HG03457 (cell line): Measurements from ENCODE around the gene CABLES1.
"Not testable (repeated sequence)": the region's sequence is repeated elsewhere in the genome, so short reads cannot be mapped to it uniquely, and the experiment has no call there.

Experiments
- ATAC-seq: cut with Tn5 transposase; IDR thresholded peaks from one replicate; pipeline ENCODE4 v1.9.1; 2021; ENCODE audit warnings: moderate number of reproducible peaks; ENCODE audit not compliant: unreplicated experiment

Gene CABLES1

DNA sequence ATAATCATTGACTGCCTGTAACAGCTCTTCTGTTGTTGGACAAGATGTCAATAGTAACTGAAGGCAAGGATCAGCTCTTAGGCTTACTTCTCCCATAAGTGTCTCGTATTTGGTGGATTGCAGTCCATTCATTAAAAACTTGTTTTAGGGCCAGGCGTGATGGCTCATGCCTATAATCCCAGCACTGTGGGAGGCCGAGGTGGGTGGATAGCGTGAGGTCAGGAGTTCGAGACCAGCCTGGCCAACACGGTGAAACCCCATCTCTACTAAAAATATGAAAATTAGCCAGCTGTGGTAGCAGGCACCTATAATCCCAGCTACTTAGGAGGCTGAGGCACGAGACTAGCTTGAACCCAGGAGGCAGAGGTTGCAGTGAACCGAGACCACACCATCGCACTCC lies 26.1 kb upstream of the CABLES1 start:
- ATAC-seq: not testable (repeated sequence)

DNA sequence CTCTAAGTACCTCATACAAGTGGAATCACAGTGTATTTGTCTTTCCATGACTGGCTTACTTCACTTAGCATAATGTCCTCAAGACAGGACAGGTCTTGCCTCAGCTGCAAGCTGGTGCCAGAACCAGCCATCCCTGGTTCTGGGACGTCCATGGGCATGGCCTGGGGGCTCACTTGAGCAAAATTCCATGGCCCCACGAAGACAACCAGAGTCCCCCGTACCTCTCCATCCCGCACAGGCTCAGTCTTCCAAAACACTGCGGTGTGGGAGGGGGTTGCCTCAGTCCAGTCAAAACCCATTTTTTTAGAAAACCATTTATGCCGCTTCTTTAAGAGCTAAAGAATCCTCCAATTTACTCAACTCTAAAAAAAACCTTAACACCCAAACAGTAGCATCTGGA lies 21.7 kb upstream of the CABLES1 start:
- no peak for ATAC-seq

- ATAC-seq: no peak
These were observed 21.0 kb upstream of the CABLES1 start for GRCh38 chr18:23114171-23114881.

- no peak for ATAC-seq
These were observed 20.4 kb upstream of the CABLES1 start for GRCh38 chr18:23114911-23115310.

DNA sequence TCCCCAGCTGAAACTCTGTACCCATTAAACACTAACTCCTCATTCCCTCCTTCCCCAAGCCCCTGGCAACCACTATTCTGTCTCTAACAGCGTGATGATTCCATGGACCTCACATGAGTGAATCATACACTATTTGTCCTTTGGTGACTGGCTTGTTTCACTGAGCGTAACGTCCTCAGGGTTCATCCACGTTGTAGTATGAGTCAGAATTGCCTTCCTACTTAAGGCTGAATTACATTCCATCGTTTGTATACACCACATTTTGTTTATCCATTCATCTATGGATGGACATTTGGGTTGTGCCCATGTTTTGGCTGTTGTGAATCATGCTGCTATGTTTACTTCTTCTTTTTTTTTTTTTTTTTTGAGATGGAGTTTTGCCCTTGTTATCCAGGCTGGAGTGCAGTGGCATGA lies 19.6 kb upstream of the CABLES1 start:
- no peak for ATAC-seq

DNA sequence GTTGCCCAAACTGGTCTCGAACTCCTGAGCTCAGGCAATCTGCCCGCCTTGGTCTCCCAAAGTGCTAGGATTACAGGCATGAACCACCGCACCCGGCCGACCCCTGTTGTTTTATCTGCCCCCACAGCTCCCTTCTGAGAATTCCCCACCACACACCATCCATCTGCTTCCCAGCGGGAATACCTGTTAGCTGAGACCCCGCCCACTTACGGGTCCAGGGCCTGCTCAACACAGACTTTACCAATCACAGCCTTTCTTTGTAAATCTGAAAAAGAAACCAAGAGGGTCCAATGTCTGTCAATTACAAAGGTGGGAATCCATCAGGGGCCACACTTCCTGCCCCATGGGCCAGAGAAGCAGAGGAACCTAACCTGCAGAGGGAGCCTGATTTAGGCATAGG lies 14.2 kb upstream of the CABLES1 start:
- no peak for ATAC-seq

GRCh38 chr18:23122334-23123229 lies 12.7 kb upstream of the CABLES1 start:
- ATAC-seq: no peak

- no peak for ATAC-seq
These were observed 8.8 kb upstream of the CABLES1 start for GRCh38 chr18:23126376-23127056.

- no peak for ATAC-seq
These were observed 8.2 kb upstream of the CABLES1 start for GRCh38 chr18:23127090-23127489.

- ATAC-seq: no peak
These were observed 5.8 kb upstream of the CABLES1 start for GRCh38 chr18:23129355-23130002.

- no peak for ATAC-seq
These were observed 3.5 kb upstream of the CABLES1 start for GRCh38 chr18:23131693-23132319.

- ATAC-seq: no peak
These were observed 1.2 kb upstream of the CABLES1 start for GRCh38 chr18:23133860-23134779.

GRCh38 chr18:23135550-23136325 lies 453 bp downstream of the CABLES1 start:
- no peak for ATAC-seq

GRCh38 chr18:23136326-23137096 lies 1.2 kb downstream of the CABLES1 start:
- no peak for ATAC-seq

DNA sequence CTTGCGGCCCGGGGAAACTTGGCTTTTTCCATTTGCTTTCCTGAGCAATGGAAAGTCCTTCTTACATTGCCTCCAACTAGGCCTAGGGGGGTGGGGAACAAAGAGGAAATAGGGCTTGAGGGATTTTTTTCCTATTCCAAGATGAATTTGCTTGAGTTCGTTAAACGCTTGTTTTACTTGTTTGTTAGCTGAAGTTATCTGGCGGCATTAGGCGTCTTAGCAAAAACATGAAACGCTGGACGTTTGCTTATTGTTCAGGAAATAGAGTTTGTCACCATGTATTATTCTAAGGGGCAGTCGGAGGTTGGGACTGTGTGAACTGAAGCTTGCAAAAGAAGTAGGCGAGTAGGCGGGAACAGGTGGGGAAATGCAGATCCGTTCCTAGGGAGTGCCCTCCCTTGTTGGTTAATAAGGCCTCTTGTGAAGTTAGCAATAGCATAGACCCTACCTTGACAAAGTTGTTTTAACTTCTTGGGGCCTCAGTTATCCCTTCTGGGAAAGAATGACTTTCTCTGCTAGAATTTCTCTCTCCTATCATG lies 1.9 kb downstream of the CABLES1 start:
- ATAC-seq: no peak

- ATAC-seq: no peak
These were observed 2.5 kb downstream of the CABLES1 start for GRCh38 chr18:23137788-23138216.

DNA sequence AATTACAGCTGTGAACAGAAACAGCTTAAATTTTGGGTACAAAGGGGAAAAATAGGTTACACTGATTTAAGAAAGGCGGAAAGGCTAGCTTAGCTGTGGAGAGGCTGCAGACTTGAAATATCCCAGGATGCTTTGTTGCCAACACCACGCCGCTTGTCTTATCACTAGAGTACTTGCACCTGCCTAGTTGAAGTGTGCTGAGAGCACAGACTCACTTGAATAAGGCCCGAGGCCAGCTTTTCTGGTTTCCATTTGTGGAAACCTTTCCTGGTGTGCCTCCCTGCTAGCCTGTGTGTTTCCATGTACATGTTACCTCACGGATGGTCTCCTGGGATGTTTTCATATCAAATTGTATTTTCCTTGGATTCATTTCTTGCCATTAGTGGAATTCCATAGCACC lies 3.2 kb downstream of the CABLES1 start:
- ATAC-seq: no peak
